HG02623 (cell line): ENCODE measurements around the gene PTTG1IP.
"Not testable (repeated sequence)": the region's sequence is repeated elsewhere in the genome, so short reads cannot be mapped to it uniquely, and the experiment has no call there.

Experiments used
- ATAC-seq: cut with Tn5 transposase; IDR thresholded peaks from one replicate; pipeline ENCODE4 v1.9.1; 2021; ENCODE audit warnings: moderate library complexity; ENCODE audit not compliant: unreplicated experiment

Gene PTTG1IP

GRCh38 chr21:44883250-44883649, 9.8 kb upstream of the PTTG1IP start:
- ATAC-seq: no peak

GRCh38 chr21:44881198-44881872, 7.8 kb upstream of the PTTG1IP start:
- ATAC-seq: no peak

GRCh38 chr21:44880405-44881197, 7.1 kb upstream of the PTTG1IP start:
- ATAC-seq: no peak

GRCh38 chr21:44879238-44879637, 5.7 kb upstream of the PTTG1IP start:
- not testable (repeated sequence) for ATAC-seq

- no peak for ATAC-seq
Observed at GRCh38 chr21:44878053-44878982, 4.8 kb upstream of the PTTG1IP start.

- ATAC-seq: no peak
Observed at GRCh38 chr21:44876849-44877575, 3.5 kb upstream of the PTTG1IP start.

- no peak for ATAC-seq
Observed at GRCh38 chr21:44875316-44875700, 1.8 kb upstream of the PTTG1IP start.

- ATAC-seq: no peak
Observed at GRCh38 chr21:44874497-44875315, 1.2 kb upstream of the PTTG1IP start.

- no peak for ATAC-seq
Observed at GRCh38 chr21:44874240-44874496, 678 bp upstream of the PTTG1IP start.

- ATAC-seq: no peak
Observed at GRCh38 chr21:44872649-44873355, 688 bp downstream of the PTTG1IP start.

GRCh38 chr21:44872323-44872648, 1.2 kb downstream of the PTTG1IP start:
- ATAC-seq: no peak

- ATAC-seq: no peak
Observed at GRCh38 chr21:44871576-44872269, 1.8 kb downstream of the PTTG1IP start.

GRCh38 chr21:44870748-44871495, 2.6 kb downstream of the PTTG1IP start:
- no peak for ATAC-seq

- no peak for ATAC-seq
Observed at GRCh38 chr21:44869781-44870747, 3.4 kb downstream of the PTTG1IP start.

- ATAC-seq: no peak
Observed at GRCh38 chr21:44868707-44869106, 4.8 kb downstream of the PTTG1IP start.

- no peak for ATAC-seq
Observed at GRCh38 chr21:44867999-44868700, 5.3 kb downstream of the PTTG1IP start.

- ATAC-seq: no peak
Observed at GRCh38 chr21:44867464-44867863, 6.0 kb downstream of the PTTG1IP start.
